PC-3 (cell line): Measurements from ENCODE around the gene FOXA3.

Source experiments
- EZH2 ChIP-seq: fragments of 300-600 bp; sonication (generic); IDR thresholded peaks from one replicate; pipeline ENCODE4 v1.6.1; 2017; ENCODE audit warnings: antibody characterized with exemption, mild to moderate bottlenecking, low read length; ENCODE audit not compliant: unreplicated experiment
- TF ChIP-seq, protein P1 (sequence below): fragments of 300-600 bp; sonication (generic); conservative IDR thresholded peaks from 2 replicates; pipeline ENCODE4 v1.5.1; 2017; ENCODE audit warnings: antibody characterized with exemption, low read depth, mild to moderate bottlenecking, low read length

DNA sequence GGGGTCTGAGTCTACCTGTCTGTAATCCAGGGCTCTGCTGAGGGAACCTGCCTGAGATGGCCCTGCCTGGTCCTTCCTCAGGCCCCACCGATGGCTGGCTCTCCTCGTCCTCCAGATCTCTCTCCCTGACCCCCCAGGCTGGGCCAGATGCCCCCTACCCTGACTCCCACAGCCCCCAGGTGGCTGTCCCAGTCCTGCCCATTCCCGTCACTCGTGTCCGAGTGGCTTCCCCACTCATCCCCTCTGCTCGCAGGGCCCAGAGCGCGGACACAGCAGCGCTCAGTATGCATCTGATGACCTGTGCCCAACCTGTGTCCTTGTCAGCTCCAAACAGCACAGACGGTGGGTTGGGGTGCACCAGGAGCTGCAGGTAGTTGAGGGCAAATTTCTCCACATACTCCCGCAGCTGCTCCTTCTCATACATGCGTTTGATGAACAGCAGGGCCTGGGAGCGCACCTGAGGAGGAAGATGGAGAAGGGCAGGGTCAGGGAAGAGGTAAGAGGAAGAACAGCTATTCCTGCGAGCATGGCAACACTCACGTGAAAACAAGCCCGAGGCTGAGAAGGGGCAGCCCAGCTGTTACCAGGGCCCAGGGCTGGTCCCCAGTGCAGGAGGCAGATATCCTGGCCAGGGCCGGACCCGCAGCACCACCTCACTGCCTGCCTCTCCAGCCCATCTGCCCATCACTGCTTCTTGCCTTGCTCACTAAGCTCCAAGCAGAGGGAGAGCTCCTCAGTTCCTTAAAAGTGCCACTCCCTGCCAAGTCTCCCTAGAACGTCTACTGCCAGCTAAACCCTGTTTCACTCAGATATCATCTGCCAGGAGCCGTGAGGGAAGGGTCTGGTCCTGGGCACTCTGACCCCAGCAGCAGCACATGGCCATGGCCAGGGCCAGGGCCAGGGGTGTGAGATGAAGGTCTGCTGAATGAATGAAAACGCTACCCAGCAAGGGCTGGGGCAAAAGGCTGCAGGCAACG, 37.9 kb upstream of the FOXA3 start:
- TF ChIP-seq EZH2, result no peak
- TF ChIP-seq, protein P1, sequence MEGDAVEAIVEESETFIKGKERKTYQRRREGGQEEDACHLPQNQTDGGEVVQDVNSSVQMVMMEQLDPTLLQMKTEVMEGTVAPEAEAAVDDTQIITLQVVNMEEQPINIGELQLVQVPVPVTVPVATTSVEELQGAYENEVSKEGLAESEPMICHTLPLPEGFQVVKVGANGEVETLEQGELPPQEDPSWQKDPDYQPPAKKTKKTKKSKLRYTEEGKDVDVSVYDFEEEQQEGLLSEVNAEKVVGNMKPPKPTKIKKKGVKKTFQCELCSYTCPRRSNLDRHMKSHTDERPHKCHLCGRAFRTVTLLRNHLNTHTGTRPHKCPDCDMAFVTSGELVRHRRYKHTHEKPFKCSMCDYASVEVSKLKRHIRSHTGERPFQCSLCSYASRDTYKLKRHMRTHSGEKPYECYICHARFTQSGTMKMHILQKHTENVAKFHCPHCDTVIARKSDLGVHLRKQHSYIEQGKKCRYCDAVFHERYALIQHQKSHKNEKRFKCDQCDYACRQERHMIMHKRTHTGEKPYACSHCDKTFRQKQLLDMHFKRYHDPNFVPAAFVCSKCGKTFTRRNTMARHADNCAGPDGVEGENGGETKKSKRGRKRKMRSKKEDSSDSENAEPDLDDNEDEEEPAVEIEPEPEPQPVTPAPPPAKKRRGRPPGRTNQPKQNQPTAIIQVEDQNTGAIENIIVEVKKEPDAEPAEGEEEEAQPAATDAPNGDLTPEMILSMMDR, result no peak
